ENCODE measurements around the gene DNER.

DNA sequence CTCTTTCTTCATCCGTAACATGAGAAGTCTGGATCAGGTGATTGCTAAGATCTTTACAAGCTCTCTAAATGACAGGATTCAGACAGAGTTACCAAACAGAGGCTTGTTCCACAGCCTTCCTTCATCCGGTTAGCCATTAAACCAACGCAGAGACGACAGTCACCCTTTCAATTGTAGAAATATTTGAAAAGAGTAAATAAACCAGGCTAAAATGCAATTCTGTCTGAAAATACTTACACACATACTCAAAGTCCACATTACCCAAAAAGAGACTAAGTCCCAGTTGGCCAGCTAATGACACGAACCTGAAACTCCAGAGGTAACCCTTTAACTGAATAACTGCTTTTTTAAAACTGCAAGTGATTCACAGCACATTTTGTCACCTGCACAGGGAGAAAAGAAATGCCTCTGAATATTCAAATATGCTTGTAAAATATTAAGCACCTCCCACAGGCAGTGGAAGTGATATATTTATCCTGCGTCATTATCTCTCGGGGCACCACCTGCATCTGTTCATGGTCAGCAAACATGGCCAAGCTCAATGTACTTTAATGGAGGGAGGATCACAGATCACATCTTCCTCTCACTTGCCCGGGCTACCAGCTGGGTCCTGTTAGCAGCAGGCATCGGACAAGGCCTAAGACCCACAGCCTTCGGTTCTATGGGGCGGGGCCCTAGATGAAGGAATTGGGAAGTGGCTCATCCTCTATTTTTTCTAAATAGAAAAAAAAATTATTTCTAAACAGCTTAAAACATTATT, 38.8 kb upstream of the DNER start:
- TF ChIP-seq ESRRA (IDR thresholded peaks at IDR 0.05; ENCODE audit: low read length) (no peak), CHD2 (IDR thresholded peaks at IDR 0.05; ENCODE audit: borderline replicate concordance, low read depth, low read length) (no peak)
- TF ChIP-seq, protein P1, sequence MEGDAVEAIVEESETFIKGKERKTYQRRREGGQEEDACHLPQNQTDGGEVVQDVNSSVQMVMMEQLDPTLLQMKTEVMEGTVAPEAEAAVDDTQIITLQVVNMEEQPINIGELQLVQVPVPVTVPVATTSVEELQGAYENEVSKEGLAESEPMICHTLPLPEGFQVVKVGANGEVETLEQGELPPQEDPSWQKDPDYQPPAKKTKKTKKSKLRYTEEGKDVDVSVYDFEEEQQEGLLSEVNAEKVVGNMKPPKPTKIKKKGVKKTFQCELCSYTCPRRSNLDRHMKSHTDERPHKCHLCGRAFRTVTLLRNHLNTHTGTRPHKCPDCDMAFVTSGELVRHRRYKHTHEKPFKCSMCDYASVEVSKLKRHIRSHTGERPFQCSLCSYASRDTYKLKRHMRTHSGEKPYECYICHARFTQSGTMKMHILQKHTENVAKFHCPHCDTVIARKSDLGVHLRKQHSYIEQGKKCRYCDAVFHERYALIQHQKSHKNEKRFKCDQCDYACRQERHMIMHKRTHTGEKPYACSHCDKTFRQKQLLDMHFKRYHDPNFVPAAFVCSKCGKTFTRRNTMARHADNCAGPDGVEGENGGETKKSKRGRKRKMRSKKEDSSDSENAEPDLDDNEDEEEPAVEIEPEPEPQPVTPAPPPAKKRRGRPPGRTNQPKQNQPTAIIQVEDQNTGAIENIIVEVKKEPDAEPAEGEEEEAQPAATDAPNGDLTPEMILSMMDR (IDR thresholded peaks at IDR 0.05 in 2 of 3, conservative IDR thresholded peaks at IDR 0.05 in 1 of 3; ENCODE audit: control insufficient read depth in 2 of 3, extremely low read depth in 1 of 3, insufficient read depth in 1 of 3, low read depth in 3 of 3, low read length in 3 of 3): no peak
- TF ChIP-seq, protein P2, sequence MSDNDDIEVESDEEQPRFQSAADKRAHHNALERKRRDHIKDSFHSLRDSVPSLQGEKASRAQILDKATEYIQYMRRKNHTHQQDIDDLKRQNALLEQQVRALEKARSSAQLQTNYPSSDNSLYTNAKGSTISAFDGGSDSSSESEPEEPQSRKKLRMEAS (IDR thresholded peaks at IDR 0.05; ENCODE audit: low read depth, low read length): no peak
